ENCODE data around the gene LRPAP1.

LRPAP1 gene

DNA sequence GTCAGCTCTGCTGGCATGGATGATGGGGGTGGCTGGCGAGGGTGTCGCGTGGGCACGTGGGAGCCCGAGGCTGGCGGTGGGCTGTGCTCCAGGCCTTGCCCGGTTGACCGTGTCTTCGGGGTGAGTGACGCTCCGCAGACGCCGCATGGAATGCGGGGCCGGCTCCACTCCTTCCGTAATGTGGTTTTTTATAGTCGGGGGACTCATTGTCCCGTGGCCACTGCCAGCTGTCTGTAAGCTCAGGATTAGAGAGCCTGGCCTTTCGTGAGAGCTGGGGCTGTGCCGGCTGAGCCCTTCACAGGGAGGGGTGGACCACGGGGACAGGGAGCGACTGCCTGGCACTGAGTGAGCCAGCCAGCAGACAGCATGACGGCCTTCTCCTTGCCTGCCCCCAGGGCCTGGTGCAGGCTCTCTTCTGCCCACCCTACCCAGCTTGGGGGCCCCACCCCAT is 48.7 kb downstream of the LRPAP1 start:
- no peak for DNase-seq

DNA sequence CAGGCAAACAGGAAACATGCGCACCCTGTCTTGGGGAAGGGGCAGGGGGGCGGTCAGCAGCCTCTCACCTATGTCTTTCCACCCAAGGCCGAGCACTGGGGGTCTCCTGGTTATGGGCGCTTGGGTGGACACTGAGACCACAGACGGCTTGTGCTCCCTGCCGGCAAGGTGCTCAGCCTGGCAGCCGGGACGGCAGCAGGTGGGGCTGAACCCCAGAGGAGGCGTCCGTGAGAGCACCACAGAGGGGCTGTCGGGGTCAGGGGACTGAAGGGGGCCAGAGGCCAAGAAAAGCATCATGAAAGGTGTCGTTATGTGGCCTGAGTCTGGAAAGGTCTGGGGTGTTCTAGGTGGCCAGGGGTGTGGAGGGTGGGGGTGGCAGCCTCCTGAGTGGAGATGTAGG is 49.5 kb downstream of the LRPAP1 start:
- no peak for DNase-seq

DNA sequence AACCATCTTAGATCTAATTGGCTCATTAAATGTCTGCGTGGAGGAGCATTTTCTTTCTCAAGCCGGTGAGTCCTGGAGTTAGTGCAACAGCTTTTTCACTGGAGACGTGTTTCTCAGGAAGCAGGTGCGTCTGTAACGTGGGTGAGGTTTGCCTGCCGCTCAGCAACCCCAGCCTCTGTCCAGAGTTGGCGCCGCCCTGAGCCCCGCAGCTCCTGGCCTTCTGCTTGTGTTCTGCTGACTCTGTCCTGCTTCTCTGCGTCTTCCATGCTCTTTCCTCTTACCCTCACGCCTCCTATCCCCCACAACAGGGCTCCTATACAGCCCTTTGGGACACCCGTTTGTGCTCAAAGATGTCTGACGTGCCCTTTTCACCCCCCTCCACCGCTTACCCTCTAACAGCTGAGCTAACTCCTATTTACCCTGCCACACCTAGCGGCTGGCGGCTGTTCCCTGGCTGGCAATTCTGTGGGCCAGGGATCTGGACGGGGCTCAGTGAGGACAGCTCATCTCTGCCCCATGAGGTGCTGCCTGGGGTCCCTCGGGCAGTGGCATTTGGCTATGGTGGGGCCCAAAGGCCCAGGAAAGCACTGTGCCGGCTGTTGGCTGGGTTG is 50.3 kb downstream of the LRPAP1 start:
- no peak for DNase-seq

DNA sequence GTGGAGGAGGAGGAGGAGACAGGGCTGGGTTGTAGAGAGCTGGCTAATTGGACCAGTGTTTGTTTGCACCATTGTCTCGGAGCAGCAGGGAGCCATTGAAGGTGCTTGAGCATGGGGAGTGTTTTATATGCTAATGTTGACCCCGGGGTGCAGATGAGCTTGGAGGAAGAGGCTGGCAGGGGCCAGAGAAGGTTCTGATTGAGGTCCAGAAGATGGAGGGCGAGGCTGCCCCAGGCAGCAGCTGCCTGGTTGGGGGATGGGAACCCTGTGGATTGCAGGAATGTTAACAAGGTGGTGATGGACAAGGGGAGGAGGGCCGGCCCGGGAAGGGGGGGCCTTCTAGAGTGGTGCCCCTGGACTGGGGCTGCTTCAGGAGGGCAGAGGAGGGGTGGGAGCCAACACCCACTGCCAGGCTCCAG is 51.1 kb downstream of the LRPAP1 start:
- DNase-seq: no peak

DNA sequence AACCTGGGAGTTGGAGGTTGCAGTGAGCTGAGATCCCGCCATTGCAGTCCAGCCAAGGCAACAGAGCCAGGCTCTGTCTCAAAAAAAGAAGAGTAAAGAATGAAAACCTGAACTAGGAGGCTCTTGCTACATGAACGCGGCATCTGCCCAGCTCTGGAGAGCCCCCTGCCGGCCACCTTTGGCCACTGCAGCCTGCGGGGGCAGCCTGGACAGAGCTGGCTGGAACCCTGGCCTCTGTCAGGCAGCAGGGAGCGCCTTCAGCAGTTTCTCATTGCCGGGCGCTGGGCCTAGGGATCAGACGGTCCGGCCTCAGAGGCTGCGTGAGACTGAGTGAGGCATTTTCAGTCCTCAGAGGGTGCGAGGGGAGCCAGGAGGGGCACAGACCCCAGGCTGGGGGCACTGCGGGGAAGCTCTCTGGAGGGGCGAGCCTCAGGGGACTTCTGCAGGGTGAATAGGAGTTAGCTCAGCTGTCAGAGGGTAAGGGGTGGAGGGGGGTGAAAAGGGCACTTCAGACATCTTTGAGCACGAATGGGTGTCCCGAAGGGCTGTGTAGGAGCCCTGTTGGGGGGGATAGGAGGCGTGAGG is 51.6 kb downstream of the LRPAP1 start:
- peak; percentile 73 for DNase-seq

DNA sequence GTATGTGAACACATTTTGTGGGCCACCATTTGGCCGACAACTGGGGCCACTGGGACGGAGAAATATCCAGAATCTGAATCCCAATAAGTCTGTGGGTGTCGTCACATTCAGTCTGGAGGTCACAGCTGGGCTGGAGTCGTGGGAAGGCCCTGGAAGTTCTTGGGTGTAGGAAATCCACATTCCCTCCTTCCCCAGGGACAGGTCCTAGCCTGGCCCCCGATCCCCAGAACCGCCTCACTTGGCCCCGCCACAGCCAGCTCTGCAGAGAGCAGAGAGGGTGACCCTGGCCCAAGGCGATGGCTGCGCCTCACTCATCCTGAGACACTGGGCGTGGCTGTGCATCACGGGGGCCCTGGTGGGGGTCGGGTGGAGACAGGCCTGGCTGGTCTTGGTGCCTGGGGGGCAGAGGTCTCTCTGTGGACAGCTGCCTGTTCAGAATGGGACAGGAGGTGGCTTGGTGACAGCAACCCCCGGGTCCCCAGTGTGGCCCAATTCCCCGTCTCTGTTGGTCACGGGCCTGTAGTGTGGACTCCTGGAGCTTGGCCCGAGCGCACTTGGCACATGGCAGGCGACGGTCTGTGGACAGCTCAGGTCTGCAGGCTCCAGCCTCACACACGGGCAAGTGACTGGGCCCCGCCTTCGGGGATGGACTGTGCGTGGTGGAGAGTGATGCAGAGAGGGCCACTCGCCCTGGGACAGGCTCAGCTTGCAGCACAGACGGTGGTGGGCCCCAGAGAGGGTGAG is 52.7 kb downstream of the LRPAP1 start:
- DNase-seq: no peak

DNA sequence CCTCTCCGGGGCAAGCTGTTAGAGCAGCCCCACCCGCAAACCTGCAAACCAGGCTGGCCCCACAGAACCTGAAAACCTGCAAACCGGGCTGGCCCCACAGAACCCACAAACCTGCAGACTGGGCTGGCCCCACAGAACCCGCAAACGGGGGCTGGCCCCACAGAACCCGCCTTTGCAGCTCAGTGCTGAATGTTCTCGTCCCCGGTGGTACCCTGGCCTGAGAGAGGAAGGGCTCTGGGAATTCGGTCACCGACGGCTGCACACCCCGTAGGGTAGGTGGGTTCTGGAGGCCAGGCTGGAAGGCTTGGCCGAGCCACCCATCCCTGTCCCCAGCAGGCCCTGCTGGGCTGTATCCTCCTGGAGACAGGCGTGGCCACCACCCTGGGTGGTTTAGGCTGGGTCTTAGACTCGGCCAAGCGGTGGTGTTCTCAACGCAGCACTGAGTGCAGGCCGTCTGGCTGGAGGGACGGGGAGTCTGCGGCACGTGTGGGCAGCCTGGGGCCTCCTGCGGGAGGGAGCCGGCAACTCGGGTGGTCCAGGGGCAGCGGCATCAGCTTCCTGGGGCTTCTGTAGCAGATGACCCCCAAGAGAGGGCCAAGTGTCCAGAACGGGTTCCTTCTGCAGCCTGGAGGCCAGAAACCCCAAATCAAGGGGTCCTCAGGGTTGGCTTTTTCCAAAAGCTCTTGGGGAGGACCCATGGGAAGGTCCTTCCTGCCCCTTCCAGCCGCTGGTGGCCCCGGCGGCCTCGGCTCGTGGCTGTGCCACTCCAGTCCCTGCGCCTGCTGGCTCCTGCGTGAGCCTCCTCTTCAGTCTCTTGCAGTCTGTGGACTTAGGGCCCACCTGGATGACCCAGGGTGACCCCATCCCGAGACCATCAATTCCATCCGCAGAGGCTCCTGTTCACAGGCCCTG is 53.5 kb downstream of the LRPAP1 start:
- no peak for DNase-seq

DNA sequence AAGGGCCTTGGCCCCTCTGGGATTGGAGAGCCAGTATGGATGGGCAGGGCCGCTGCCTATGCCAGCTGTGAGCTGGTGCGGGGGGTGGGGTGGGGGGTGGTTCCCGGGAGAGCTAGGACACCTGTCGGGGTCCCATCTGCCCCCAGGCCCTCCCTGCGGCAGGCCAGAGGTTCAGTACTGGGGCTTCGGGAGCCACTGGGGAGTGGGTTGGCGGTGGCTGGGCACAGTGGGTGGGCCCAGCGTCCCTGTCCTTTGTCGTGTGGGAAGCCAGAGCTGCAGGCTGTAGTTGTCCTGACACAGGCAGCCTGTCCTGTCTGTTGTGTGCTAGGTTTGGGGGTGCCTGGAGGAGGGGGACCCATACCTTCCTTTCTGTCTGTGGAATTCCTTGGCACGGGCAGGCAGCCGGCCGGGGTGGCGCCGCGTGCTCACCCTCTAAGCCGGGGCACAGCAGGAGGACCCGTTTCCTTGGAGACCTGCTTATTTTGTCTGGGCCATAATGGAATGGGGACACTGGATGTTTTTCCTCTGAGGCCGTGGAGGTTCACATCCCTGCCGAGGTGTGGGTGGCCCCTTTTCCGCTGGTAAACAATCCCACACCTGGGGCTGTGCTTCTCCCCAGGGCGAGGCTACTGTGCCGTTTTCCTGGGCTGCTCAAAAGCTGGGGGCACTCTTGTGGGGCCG is 54.3 kb downstream of the LRPAP1 start:
- DNase-seq: no peak

DNA sequence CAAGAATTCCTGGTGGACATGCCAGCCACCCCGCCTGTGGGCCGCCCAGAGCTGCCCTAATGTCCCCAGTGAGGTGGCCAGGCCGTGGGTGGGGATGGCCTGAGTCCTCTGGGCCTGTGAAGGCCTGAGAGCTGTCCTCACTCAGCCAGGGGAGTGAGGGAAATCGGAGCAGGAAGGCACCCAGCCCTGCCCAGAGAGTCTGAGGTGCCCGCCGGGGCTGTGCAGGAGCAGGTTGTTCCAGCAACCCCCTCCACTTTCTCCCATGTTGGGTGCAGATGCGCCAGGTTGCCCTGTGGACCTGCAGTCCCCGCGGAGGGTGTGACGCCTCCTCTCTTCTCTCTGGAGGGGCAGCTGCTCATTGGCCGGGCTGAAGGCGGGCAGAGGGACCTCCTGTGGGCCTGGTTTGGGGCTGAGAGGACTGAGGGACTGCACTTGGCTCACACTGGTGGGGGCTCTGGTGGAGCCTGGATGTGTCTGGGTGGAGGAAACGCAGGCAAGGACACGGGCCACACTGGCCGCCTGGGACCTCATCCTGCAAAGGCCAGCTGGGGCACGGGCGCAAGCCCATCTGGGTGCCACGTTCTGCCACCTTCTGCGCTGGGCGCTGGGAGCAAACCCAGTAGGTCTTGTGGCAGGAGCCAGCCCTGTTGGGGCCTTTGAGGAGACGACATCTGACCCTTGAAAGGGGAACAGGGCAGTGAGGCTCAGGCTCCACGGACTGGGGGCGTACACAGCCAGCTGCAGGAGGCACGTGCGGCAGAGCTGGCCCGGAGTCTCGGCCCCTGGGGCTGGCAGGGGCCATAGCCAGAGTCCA is 55.1 kb downstream of the LRPAP1 start:
- no peak for DNase-seq

DNA sequence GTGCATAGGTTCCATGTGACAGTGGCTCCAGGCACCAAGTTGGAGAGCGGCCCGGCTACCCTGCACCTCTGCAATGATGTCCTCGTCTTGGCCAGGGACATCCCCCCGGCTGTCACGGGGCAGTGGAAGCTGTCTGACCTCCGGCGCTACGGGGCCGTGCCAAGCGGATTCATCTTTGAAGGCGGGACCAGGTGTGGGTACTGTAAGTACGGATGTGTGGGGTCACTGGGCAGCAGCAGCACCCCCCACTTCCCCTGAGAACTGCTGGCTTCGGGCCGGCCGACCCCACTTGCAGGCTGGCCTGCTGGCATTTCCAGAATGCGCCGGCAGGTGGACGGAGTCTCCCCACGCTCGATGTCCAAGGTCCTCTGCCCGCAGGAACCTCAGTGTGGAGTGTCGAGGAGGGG is 55.9 kb downstream of the LRPAP1 start:
- DNase-seq: no peak

DNA sequence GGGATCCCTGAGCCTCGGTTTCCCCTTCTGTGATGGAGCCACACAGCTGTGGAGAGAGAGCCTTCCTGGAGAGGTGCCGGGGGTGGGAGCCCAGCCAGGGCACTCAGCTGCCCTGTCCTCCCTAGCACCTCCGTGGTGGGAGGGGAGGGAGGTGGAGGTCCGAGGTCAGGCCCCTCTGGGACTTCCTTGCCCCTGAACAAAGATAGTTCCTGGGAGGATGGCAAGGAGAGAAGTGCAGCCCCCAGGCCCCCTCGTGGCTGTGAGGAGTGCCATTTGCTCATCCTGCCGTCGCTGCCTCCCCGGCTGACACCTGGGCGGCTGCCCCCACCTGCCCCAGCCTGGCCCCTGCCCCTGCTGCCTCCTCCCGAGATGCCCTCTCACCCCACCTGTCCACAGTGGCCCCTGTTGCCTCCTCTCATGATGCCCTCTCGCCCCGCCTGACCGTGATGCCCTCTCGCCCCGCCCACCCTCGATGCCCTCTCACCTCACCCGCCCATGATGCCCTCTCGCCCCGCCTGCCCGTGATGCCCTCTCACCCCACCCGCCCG is 56.4 kb downstream of the LRPAP1 start:
- DNase-seq: no peak

DNA sequence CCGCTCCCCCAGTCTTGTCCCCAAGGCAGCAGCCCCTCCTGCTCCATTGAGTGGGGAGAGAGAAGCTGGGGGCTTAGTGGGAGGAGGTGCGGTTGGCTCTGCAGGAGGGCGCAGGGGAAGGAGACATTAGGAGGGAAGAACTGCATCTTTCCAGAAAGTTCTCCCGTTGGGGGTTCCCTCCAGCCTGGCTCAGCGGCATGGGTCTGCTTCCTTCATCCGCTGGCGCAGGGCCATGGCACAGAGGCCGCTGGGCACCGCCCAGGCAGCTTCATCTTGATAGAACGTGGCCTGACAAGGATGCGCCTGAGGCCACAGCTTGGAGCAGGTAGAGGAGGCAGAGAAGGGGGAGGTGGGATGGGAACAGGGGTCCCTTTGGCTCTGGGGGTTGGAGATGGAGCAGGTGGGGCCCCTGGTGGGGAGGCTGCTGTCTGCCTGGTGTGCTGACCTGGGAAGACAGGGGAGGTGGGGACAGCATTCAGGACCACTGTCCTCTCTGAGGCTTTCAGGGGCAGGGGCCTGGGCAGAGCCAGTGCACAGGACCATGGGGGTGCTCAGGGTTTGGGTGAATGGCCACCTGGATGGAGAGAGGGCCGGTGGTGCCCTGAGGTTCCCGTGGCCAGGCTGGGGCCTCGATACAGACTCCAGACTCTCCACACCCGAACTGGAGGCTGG is 57.0 kb downstream of the LRPAP1 start:
- no peak for DNase-seq

DNA sequence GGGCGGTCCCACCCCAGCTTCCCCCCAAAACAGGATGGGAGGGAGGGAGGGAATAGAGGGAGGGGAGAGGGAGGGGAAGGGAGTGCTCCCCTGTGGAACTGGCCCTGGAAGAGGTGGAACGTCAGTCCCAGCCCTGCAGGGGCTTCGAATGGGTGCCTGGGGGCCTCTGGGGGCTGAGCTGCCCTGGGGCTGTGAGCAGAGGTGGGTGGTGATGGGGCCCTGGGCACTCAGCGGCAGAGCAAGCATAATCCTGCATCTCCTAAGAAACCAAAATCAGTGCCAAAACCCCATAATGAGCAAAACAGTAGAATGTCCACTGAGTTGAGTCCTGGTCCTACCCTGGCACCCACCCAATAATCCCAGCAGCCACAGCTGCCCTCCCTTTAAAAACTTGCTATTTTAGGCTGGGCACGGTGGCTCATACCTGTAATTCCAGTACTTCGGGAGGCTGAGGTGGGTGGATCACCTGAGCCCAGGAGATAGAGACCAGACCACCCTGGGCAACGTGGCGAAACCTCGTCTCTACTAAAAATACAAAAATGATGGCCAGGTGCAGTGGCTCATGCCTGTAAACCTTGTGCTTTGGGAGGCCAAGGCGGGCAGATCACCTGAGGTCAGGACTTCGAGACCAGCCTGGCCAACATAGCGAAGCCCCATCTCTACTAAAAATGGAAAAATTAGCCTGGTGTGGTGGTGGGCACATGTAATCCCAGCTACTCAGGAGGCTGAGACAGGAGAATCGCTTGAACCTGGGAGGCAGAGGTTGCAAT is 58.0 kb downstream of the LRPAP1 start:
- no peak for DNase-seq

DNA sequence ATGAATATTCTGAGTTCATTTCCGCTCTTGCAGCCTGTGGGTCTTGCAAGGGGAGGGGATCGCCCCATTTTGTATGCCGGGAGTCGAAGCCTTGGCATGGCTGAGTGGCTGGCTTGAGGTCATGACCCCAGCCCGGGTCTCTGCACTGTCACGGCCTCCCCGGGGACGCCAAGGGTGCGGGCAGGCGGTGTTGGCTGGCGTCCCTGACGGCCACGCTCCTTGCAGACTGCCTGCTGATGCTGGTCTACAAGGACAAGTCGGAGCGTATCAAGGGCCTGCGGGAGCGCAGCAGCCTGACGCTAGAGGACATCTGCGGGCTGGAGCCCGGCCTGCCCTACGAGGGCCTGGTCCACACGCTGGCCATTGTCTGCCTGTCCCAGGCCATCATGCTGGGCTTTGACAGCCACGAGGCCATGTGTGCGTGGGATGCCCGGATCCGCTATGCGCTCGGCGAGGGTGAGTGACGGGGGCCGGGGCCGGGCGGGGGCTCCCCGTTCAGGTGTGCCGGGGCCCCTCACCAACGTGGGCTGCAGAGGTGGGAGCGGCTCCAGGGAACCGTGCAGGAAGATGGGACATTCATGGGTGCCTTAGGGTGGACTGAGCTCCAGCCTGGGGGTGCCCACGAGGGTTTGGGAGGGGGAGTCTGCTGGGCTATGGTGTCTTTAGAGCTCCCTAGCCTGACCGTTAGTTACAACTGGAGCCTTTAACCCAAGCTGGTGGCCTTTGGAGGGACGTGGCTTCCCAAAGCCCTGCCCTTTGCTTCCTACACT is 58.9 kb downstream of the LRPAP1 start:
- DNase-seq: no peak

DNA sequence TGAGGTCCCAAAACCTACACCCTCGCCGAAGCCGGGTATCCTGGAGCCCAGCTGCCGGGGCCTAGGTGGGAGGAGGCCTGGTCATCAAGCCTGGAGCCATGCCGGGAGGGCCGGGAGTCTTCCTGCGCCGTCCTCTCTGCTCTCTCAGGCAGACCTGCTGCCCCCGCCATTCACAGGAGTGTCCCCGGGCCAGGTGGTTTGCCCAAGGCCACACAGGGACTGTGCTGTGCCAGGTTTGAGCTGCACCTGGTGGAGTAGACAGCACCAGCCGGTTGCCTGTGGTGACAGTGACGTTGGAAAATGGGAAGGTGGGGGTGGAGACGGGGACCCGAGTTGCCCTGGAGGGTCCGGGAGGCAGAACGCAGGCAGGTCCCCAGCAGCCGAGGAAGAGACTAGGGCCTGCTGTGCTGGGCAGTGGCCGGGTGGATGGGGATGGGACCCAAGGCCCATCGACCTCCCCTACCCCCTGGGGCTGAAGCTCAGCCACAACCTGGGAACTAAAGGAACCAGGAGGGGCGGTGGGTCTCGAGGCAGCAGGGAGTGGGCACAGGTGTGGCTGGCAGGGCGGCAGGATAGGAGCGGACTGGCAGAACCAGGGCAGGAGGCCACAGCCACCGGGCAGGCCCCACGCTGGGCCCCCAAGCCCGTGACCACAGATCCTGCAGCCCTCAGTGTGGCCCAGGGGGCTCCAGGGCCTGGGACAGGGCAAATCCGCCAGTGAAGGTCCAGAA is 59.6 kb downstream of the LRPAP1 start:
- no peak for DNase-seq

DNA sequence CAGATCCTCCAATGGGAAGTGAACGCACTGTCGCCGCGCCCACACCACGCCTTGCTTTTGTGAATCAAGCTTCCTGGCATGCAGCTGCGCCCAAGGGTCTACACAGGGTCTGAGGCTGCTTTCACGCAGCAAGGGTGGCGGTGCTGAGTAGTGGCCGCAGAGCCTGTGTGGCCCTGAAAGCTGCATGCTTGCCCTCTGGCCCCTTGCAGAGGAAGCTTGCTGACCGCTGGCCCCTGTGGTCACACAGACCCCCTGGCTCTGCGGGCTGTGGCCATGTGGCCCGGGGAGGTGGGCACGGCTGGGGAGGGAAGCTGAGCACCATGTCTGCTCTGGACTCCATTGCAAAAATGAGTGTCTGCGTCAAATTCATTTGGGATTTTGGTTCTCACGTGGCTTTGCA is 60.3 kb downstream of the LRPAP1 start:
- DNase-seq: no peak

DNA sequence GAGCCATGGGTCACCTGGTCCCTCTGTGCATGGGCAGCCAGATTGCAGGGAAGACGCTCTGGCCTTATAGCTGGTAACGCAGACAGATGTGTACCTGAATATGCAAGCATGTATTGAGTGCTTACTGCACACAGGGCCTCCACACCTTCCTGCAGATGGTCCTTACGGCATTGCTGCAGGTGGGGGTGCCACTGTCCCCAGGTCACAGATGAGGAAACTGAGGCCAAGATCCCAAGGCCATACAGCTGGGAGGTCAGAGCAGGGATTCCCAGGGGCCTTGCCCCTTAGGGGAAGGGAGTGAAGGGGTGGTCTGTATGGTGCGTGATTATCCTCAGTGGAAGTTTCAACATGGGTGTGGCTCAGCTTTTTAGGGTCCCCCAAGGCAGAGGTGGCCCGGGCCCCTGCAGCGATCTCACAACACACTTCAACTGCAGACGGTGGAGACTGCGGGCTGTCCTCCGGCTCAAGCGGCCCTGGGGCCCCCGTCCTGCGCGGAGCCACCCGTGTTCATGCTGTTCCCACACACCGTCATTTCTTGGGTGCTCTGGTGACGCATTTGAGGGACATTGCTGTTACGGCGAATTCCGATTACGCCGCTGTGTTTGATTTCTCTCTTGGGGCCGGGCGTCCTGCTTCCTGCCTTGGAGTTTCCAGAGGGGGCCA is 61.0 kb downstream of the LRPAP1 start:
- no peak for DNase-seq
